ENCODE measurements around the gene PCGF1.

DNA sequence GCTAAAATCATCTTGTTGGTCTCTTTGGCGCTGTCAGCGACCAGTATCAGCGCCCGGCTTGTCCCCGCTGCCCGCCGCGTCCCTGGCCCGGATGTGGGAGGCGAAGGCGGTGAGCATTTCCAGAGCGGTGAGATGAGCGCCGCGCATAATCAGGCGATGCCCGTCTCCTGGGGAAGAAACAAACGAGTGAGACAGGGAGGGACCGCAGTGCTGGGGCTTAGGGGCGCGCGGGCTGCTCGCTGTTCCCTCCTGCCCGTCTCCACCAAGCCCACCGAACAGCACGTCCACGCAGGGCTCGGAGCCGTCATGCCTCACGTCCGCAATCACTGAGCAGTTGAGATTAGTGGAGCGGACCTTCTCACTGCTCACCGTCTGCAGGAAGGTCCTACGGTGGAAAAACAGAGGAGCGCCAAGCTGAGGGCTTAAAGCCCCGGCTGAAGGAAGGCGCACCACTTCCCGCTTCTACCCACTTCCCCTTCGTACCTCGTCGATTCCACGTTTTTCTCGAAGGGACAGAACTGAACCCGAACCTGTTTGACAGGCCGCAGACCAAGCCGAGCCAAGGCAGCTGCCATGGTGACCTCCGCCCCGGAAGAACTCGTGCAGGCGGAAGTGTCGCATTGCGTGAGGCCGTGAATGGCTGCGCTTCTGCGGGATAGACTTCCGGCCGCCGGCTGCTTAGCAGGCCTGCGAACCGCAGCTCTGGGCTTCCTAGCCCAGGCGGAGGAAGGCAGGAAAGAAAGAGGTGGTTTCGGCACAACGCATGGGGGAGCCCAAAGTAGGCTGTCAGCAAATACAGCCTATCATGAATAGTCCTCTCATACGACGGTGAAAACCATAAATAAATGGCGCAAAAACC is 35.2 kb downstream of the PCGF1 start, which contains the start of gene MRPL53:
- TF ChIP-seq EZH2 (IDR thresholded peaks at IDR 0.05; ENCODE audit: borderline replicate concordance, low read depth, low read length, severe bottlenecking) (no peak), CTCF (IDR thresholded peaks at IDR 0.05; ENCODE audit: borderline replicate concordance, extremely low read depth, low read length, poor library complexity, severe bottlenecking) (peak; percentile 39)

Data from DND-41 (cell line).